GM19240 (cell line): ENCODE measurements around the gene ZNRF4.

Source experiments
- DNase-seq: peaks from one replicate; pipeline ENCODE4 v3.0.0; 2011; ENCODE audit warnings: low spot score; ENCODE audit not compliant: insufficient read length

ZNRF4 gene

GRCh38 chr19:5443723-5444122 lies 11.5 kb upstream of the ZNRF4 start:
- DNase-seq, result no peak

- no peak for DNase-seq
Observed at GRCh38 chr19:5444431-5444830, 10.8 kb upstream of the ZNRF4 start.

- no peak for DNase-seq
Observed at GRCh38 chr19:5445071-5445470, 10.1 kb upstream of the ZNRF4 start.

- no peak for DNase-seq
Observed at GRCh38 chr19:5445561-5446055, 9.6 kb upstream of the ZNRF4 start.

- DNase-seq, result no peak
Observed at GRCh38 chr19:5447700-5448311, 7.4 kb upstream of the ZNRF4 start.

- DNase-seq, result no peak
Observed at GRCh38 chr19:5448374-5448773, 6.8 kb upstream of the ZNRF4 start.

- no peak for DNase-seq
Observed at GRCh38 chr19:5450482-5451126, 4.6 kb upstream of the ZNRF4 start.

GRCh38 chr19:5451494-5451893 lies 3.7 kb upstream of the ZNRF4 start:
- DNase-seq, result no peak

GRCh38 chr19:5452594-5453565 lies 2.3 kb upstream of the ZNRF4 start:
- DNase-seq, result no peak

- DNase-seq, result no peak
Observed at GRCh38 chr19:5454743-5455142, 474 bp upstream of the ZNRF4 start.

GRCh38 chr19:5456130-5456840 lies 1.1 kb downstream of the ZNRF4 start:
- no peak for DNase-seq

GRCh38 chr19:5456841-5457200 lies 1.6 kb downstream of the ZNRF4 start:
- no peak for DNase-seq

GRCh38 chr19:5457709-5458108 lies 2.5 kb downstream of the ZNRF4 start:
- DNase-seq, result no peak

GRCh38 chr19:5458420-5458819 lies 3.2 kb downstream of the ZNRF4 start:
- DNase-seq, result no peak

GRCh38 chr19:5459360-5459759 lies 4.1 kb downstream of the ZNRF4 start:
- DNase-seq, result no peak

GRCh38 chr19:5460748-5461147 lies 5.5 kb downstream of the ZNRF4 start:
- no peak for DNase-seq

- DNase-seq, result no peak
Observed at GRCh38 chr19:5463959-5464358, 8.7 kb downstream of the ZNRF4 start.

GRCh38 chr19:5466072-5466471 lies 10.9 kb downstream of the ZNRF4 start:
- no peak for DNase-seq

GRCh38 chr19:5466814-5467291 lies 11.6 kb downstream of the ZNRF4 start:
- DNase-seq, result no peak

- no peak for DNase-seq
Observed at GRCh38 chr19:5470264-5470671, 15.1 kb downstream of the ZNRF4 start.

- DNase-seq, result no peak
Observed at GRCh38 chr19:5472286-5472685, 17.1 kb downstream of the ZNRF4 start.
